ENCODE data around the gene CYB5R3. TPM values are rescaled to one million over a fixed set of nuclear protein-coding genes. Genes with fewer than 3 reads are reported as not detected.

CYB5R3 gene
- total RNA-seq, 4 donors from 2014 or later: 138 to 294 (median 167) TPM

GRCh38 chr22:42630901-42631602 is 18.1 kb downstream of the CYB5R3 start:
- no peak for DNase-seq
- in situ Hi-C loops (cut with MboI; ENCODE audit: low pct_ligation_motif_present in 1 of 4, low pct_unique_long_range_greater_than_20kb in 1 of 4, low sequenced_read_pairs in 3 of 4): no loop called here
- no peak overlapping the region for H3K27ac ChIP-seq

GRCh38 chr22:42630211-42630610 is 19.0 kb downstream of the CYB5R3 start:
- no peak for DNase-seq
- Histone ChIP-seq H3K4me3 (no peak overlapping the region), H3K27me3 (no peaks in the 10 kb centered on the region), H3K27ac (no peak overlapping the region), H3K9me3 (no peaks in the 10 kb centered on the region), H3K36me3 (peaks cover 0 to 74% (median 16%) of the 10 kb centered on the region in 4 donors), H3K4me1 (peaks cover 0 to 5% (median 3%) of the 10 kb centered on the region in 4 donors)
- intact Hi-C loops (cut with DNase I; ENCODE audit: low total_unique reads) (no loop called here), in situ Hi-C loops (cut with MboI; ENCODE audit: low pct_ligation_motif_present in 1 of 4, low pct_unique_long_range_greater_than_20kb in 1 of 4, low sequenced_read_pairs in 3 of 4) (no loop called here)
- WGBS, 2 donors (ENCODE audit: low coverage in 1 of 2): 98% methylated on average over 18 of the region's 18 CpGs; no CpG with 5 or more reads in 1 of the 2 donors
- TF ChIP-seq CTCF (IDR thresholded peaks at IDR 0.05) (no peak), POLR2AphosphoS5 (IDR thresholded peaks at IDR 0.05) (no peak), EP300 (IDR thresholded peaks at IDR 0.05; ENCODE audit: low read depth) (no peak), POLR2A (IDR thresholded peaks at IDR 0.05) (no peak)

More at GRCh38 chr22:42630901-42631602, 18.1 kb downstream of the CYB5R3 start:
- TF ChIP-seq CTCF (IDR thresholded peaks at IDR 0.05) (no peak), POLR2AphosphoS5 (IDR thresholded peaks at IDR 0.05) (no peak), POLR2A (IDR thresholded peaks at IDR 0.05) (no peak), EP300 (IDR thresholded peaks at IDR 0.05; ENCODE audit: low read depth) (no peak)
- H3K4me3 ChIP-seq: no peak overlapping the region
- no peaks in the 10 kb centered on the region for H3K9me3 ChIP-seq
- intact Hi-C loops (cut with DNase I; ENCODE audit: low total_unique reads): no loop called here
- peaks cover 0 to 68% (median 16%) of the 10 kb centered on the region in 4 donors for H3K36me3 ChIP-seq
- 86% methylated on average over 16 of the region's 28 CpGs; no CpG with 5 or more reads in 1 of the 2 donors for WGBS, 2 donors (ENCODE audit: low coverage in 1 of 2)
- peaks cover 0 to 12% (median 9%) of the 10 kb centered on the region in 4 donors for H3K4me1 ChIP-seq
- no peaks in the 10 kb centered on the region for H3K27me3 ChIP-seq

GRCh38 chr22:42627981-42628380 is 21.2 kb downstream of the CYB5R3 start:
- intact Hi-C loops (cut with DNase I; ENCODE audit: low total_unique reads) (no loop called here), in situ Hi-C loops (cut with MboI; ENCODE audit: low pct_ligation_motif_present in 1 of 4, low pct_unique_long_range_greater_than_20kb in 1 of 4, low sequenced_read_pairs in 3 of 4) (no loop called here)
- no peak overlapping the region for H3K4me3 ChIP-seq
- peaks cover 0 to 63% (median 12%) of the 10 kb centered on the region in 4 donors for H3K36me3 ChIP-seq
- H3K27ac ChIP-seq: no peak overlapping the region
- TF ChIP-seq EP300 (IDR thresholded peaks at IDR 0.05; ENCODE audit: low read depth): no peak
- TF ChIP-seq POLR2A (IDR thresholded peaks at IDR 0.05): no peak
- no peak for TF ChIP-seq POLR2AphosphoS5 (IDR thresholded peaks at IDR 0.05)
- no peak for TF ChIP-seq CTCF (IDR thresholded peaks at IDR 0.05)
- H3K4me1 ChIP-seq: peaks cover 4 to 16% (median 11%) of the 10 kb centered on the region in 4 donors
- H3K9me3 ChIP-seq: no peaks in the 10 kb centered on the region
- DNase-seq: no peak
- WGBS, 2 donors (ENCODE audit: low coverage in 1 of 2): 100% methylated on average over 9 of the region's 9 CpGs; no CpG with 5 or more reads in 1 of the 2 donors
- H3K27me3 ChIP-seq: no peaks in the 10 kb centered on the region

- Histone ChIP-seq H3K9me3 (no peaks in the 10 kb centered on the region), H3K36me3 (peaks cover 0 to 57% (median 10%) of the 10 kb centered on the region in 4 donors), H3K27me3 (no peaks in the 10 kb centered on the region), H3K27ac (no peak overlapping the region), H3K4me3 (no peak overlapping the region), H3K4me1 (peaks cover 11 to 23% (median 19%) of the 10 kb centered on the region in 4 donors)
- DNase-seq: no peak
- no peak for TF ChIP-seq EP300 (IDR thresholded peaks at IDR 0.05; ENCODE audit: low read depth)
- no peak for TF ChIP-seq CTCF (IDR thresholded peaks at IDR 0.05)
- no peak for TF ChIP-seq POLR2AphosphoS5 (IDR thresholded peaks at IDR 0.05)
- TF ChIP-seq POLR2A (IDR thresholded peaks at IDR 0.05): no peak
- WGBS, 2 donors (ENCODE audit: low coverage in 1 of 2): 91% methylated on average over 21 of the region's 25 CpGs; no CpG with 5 or more reads in 1 of the 2 donors
- intact Hi-C loops (cut with DNase I; ENCODE audit: low total_unique reads) (no loop called here), in situ Hi-C loops (cut with MboI; ENCODE audit: low pct_ligation_motif_present in 1 of 4, low pct_unique_long_range_greater_than_20kb in 1 of 4, low sequenced_read_pairs in 3 of 4) (no loop called here)
Observed at GRCh38 chr22:42626951-42627625, 22.1 kb downstream of the CYB5R3 start.
